Transverse colon (tissue), 4 donors: ENCODE results near the gene MAML1. TPM values are rescaled to one million over a fixed set of nuclear protein-coding genes. Genes with fewer than 3 reads are reported as not detected.
A peak's percentile ranks its signal among the peaks of the same experiment; 100 is the strongest.

Source experiments
- DNase-seq: peaks from one replicate; pipeline ENCODE4 v3.0.0-alpha.2; 2019
- H3K27ac ChIP-seq, 4 donors: fragments of 200-600 bp; sonication (generic); 2 replicates each; pipeline ENCODE4 v1.5.1; 2016 to 2018; ENCODE audit warnings: inconsistent platforms in 4 of 4
- H3K27me3 ChIP-seq: fragments of 200-600 bp; sonication (generic); 2 replicates; pipeline ENCODE4 v1.5.1; 2017; ENCODE audit warnings: inconsistent platforms
- H3K36me3 ChIP-seq, 4 donors: fragments of 200-600 bp; sonication (generic); 2 replicates each; pipeline ENCODE4 v1.5.1; 2017 to 2019; ENCODE audit warnings: inconsistent platforms in 4 of 4
- H3K4me1 ChIP-seq, 4 donors: fragments of 200-600 bp; sonication (generic); 2 replicates each; pipeline ENCODE4 v1.5.1; 2017 to 2020; ENCODE audit warnings: inconsistent platforms in 4 of 4
- H3K4me3 ChIP-seq, 4 donors: fragments of 200-600 bp; sonication (generic); 1 replicate in 1 of 4; 2 replicates in 3 of 4; pipeline versions ENCODE4 v1.5.1 to v1.6.1; 2017 to 2019; ENCODE audit warnings: inconsistent platforms in 4 of 4
- H3K9me3 ChIP-seq, 2 donors: fragments of 200-600 bp; sonication (generic); 2 replicates each; pipeline ENCODE4 v1.5.1; 2017 to 2019; ENCODE audit warnings: inconsistent platforms in 2 of 2
- EP300 ChIP-seq: sonication (generic); formaldehyde crosslinking; IDR thresholded peaks from one replicate; pipeline ENCODE4 v1.6.1; 2017; ENCODE audit warnings: antibody characterized with exemption, low read depth
- POLR2A ChIP-seq: fragments of 450-650 bp; IDR thresholded peaks from one replicate; pipeline ENCODE4 v1.6.1; 2016; ENCODE audit warnings: antibody characterized with exemption, mild to moderate bottlenecking, moderate library complexity
- POLR2AphosphoS5 ChIP-seq, 3 donors: sonication (generic); formaldehyde crosslinking; IDR thresholded peaks; one replicate each; pipeline ENCODE4 v1.6.1; 2016; ENCODE audit warnings: antibody characterized with exemption in 3 of 3
- WGBS, 2 donors: methylation state at CpG; one replicate each; pipeline ENCODE4 v1.1.5; 2018; ENCODE audit warnings: low coverage in 1 of 2; 5-methylcytosine and 5-hydroxymethylcytosine counted together
- in situ Hi-C, 4 donors: fragments of 200-750 bp; cut with MboI; loops; one replicate each; pipeline versions ENCODE4 v1.15.0 to v1.15.1; 2017; ENCODE audit warnings: low sequenced_read_pairs in 3 of 4, low pct_ligation_motif_present in 1 of 4, low pct_unique_long_range_greater_than_20kb in 1 of 4
- intact Hi-C: fragments of 100-400 bp; cut with DNase I; formaldehyde crosslinking; loops from one replicate; pipeline ENCODE4 v1.15.1; 2023; ENCODE audit warnings: low total_unique reads
- total RNA-seq, 4 donors: library from RNA; depleted of rRNA; stranded (reverse); fragments of >200 nt; gene quantifications; one replicate each; pipeline ENCODE4 v1.1.0, GENCODE V29; 2016
- TF ChIP-seq, protein P1 (sequence below), 5 experiments: fragments of 200-600 bp in 3 of 5; fragments of 450-650 bp in 2 of 5; sonication (generic) in 3 of 5; IDR thresholded peaks; 1 replicate in 2 of 5; 2 replicates in 3 of 5; pipeline ENCODE4 v1.5.1; 2016 to 2017; ENCODE audit warnings: antibody characterized with exemption in 5 of 5, inconsistent platforms in 3 of 5, mild to moderate bottlenecking in 2 of 5, moderate library complexity in 1 of 5

MAML1 gene
- total RNA-seq, 4 donors from 2014 or later = 22.8 to 28.7 (median 27.3) TPM

DNA sequence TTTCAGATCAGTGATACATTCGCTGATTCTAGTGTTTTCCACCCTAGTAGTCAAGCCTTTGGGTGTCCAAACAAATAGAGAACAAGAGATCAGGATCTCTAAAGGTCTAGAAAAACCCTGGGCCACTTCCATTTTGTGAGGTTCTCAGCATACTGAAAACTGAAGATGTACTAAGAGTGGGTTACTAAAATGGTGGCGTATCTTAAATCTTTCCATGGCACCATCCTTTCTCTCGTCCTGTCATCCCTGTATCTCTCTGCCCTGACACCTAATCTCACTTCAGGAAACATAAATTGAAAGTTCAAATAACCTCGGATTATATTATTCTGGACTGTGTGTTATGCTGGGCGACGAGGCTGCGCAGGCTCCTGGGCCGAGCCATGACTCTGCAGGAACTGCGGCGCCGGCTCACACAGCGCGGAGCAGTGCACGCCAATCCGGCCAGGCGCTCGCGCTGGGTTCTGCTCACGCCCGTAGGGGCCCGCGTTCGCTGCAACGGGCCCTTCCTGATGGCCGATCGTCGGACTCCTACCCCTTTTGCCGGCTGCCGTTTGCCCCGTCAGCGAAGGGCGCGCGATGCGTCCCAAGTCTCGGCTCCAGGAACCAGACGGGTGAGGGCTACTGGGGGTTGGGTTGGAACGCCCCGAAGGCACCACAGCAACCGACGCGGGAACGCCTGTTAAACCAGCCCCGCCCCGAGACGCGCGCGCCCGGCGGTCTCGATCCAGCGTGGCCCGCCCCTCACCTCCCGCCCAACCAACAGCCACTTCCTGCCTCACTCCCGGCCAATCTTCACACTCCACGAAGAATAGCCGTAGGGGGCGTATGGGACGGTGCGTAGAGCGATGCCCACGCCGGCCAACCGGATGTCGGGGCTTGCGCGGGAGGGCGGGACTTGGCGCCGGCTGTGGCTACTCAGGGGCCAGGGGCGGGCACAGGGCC, 34.4 kb upstream of the MAML1 start:
- Histone ChIP-seq H3K36me3 (no peaks in the 10 kb centered on the region), H3K27ac (peak overlapping the region; percentile 98 to 100 (median 99)), H3K9me3 (no peaks in the 10 kb centered on the region), H3K27me3 (no peaks in the 10 kb centered on the region), H3K4me3 (peak overlapping the region; percentile 83 to 100 (median 94)), H3K4me1 (peaks cover 17 to 41% (median 37%) of the 10 kb centered on the region in 4 donors)
- intact Hi-C loops (no loop called here), in situ Hi-C loops (no loop called here)
- WGBS, 2 donors = 0 to 1% methylated on average over 11 to 56 of the region's 72 CpGs
- peak; percentile 99 for DNase-seq
- TF ChIP-seq POLR2A (peak; percentile 93), POLR2AphosphoS5 (IDR thresholded peaks at IDR 0.05) (peak; percentile 93 to 96 (median 94)), EP300 (peak; percentile 10)
- TF ChIP-seq, protein P1, sequence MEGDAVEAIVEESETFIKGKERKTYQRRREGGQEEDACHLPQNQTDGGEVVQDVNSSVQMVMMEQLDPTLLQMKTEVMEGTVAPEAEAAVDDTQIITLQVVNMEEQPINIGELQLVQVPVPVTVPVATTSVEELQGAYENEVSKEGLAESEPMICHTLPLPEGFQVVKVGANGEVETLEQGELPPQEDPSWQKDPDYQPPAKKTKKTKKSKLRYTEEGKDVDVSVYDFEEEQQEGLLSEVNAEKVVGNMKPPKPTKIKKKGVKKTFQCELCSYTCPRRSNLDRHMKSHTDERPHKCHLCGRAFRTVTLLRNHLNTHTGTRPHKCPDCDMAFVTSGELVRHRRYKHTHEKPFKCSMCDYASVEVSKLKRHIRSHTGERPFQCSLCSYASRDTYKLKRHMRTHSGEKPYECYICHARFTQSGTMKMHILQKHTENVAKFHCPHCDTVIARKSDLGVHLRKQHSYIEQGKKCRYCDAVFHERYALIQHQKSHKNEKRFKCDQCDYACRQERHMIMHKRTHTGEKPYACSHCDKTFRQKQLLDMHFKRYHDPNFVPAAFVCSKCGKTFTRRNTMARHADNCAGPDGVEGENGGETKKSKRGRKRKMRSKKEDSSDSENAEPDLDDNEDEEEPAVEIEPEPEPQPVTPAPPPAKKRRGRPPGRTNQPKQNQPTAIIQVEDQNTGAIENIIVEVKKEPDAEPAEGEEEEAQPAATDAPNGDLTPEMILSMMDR (IDR thresholded peaks at IDR 0.05) = peak in 1 of 5 experiments; percentile 15

GRCh38 chr5:179698935-179699615, 33.5 kb upstream of the MAML1 start, which contains the start of gene CANX:
Gene CANX (plus strand): TSS chr5:179698967. CDS start chr5:179705682, 6,715 bp downstream.
- in situ Hi-C loops (no loop called here), intact Hi-C loops (no loop called here)
- whole genome bisulfite sequencing, 2 donors = 0% methylated on average over 20 of the region's 58 CpGs; no CpG with 5 or more reads in 1 of the 2 donors
- Histone ChIP-seq H3K9me3 (no peaks in the 10 kb centered on the region), H3K36me3 (no peaks in the 10 kb centered on the region), H3K27me3 (no peaks in the 10 kb centered on the region), H3K4me1 (peaks cover 17 to 42% (median 39%) of the 10 kb centered on the region in 4 donors), H3K27ac (peak within 1 kb of the TSS; percentile 98 to 100 (median 99)), H3K4me3 (peak within 1 kb of the TSS; percentile 83 to 100 (median 94))
- TF ChIP-seq EP300 (no peak), POLR2A (peak; percentile 87), POLR2AphosphoS5 (IDR thresholded peaks at IDR 0.05) (peak; percentile 92 to 97 (median 95))
- TF ChIP-seq, protein P1 (IDR thresholded peaks at IDR 0.05) = no peak
- no peak for DNase-seq

DNA sequence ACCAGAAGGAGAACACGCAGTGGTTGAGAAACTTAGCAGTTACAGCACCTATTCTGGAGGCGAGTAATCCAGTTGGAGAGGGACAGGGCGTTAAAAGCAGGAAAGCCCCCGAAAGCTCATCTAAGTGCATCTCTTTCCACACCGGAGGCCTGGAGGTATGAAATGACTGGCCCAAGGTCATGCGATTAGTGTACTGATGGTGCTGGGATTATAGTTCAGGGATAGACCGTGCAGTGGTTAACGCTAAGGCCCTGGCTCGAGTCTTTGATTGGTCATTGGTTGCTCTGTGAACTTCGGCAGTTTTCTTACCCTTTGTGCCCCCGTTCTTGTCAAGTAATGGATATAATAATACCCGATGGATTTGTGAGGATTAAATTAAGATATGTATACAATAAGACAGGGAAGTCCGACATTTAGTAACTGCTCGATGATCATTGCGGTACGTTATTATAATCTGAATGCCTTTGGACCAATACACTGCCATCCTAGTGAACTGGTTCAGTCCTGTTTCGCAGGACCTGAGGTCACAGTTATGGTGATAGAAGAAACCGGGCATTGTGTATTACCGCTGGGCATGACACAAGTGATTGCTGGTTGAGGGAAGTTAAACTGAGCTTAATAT, 32.9 kb upstream of the MAML1 start:
- H3K27me3 ChIP-seq = no peaks in the 10 kb centered on the region
- H3K9me3 ChIP-seq = no peaks in the 10 kb centered on the region
- TF ChIP-seq EP300 (no peak), POLR2A (no peak), POLR2AphosphoS5 (IDR thresholded peaks at IDR 0.05) (no peak)
- TF ChIP-seq, protein P1 (IDR thresholded peaks at IDR 0.05) = no peak
- peak overlapping the region; percentile 71 to 100 (median 94) for H3K4me3 ChIP-seq
- intact Hi-C loops (no loop called here), in situ Hi-C loops (no loop called here)
- peaks cover 17 to 42% (median 39%) of the 10 kb centered on the region in 4 donors for H3K4me1 ChIP-seq
- H3K27ac ChIP-seq = peak overlapping the region; percentile 95 to 100 (median 98)
- peaks cover 0 to 2% (median 0%) of the 10 kb centered on the region in 4 donors for H3K36me3 ChIP-seq
- WGBS, 2 donors = 3% methylated on average over 19 of the region's 19 CpGs; no CpG with 5 or more reads in 1 of the 2 donors
- DNase-seq = peak; percentile 27
